ENCODE results near the gene ARHGEF16.

- no peak for TF ChIP-seq POLR2A (IDR thresholded peaks at IDR 0.05)
- peak in 2 of 12 donors; percentile 1 to 3 for TF ChIP-seq CTCF (IDR thresholded peaks at IDR 0.05)
Measured at GRCh38 chr1:3472088-3472850, 17.8 kb downstream of the ARHGEF16 start.

Measured in heart left ventricle (tissue), 13 donors.